Measurements from ENCODE around the gene HNRNPL.
"Not testable (repeated sequence)": the region's sequence is repeated elsewhere in the genome, so short reads cannot be mapped to it uniquely, and the experiment has no call there.

HNRNPL gene

DNA sequence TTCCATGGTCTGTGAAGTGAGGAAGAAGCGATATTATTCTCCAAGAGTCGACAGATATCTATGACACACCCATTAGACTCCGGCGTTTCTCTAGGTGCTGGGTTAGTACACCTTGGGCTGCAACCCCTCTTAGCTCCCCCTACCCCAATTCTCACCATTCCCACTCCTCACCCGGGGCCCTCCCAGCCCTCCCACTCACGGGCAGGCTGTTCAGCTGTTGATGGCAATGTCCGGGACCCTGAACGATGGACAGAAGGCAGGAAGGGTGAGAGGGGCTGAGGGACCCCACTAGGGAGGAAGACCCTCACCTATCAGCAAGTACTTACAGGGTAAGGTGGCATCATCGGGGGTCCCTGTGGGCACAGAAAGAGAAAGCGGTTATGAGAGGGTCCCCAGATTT is 46.2 kb downstream of the HNRNPL start:
- DNase-seq (ENCODE audit: low read depth in 3 of 3): no peak

DNA sequence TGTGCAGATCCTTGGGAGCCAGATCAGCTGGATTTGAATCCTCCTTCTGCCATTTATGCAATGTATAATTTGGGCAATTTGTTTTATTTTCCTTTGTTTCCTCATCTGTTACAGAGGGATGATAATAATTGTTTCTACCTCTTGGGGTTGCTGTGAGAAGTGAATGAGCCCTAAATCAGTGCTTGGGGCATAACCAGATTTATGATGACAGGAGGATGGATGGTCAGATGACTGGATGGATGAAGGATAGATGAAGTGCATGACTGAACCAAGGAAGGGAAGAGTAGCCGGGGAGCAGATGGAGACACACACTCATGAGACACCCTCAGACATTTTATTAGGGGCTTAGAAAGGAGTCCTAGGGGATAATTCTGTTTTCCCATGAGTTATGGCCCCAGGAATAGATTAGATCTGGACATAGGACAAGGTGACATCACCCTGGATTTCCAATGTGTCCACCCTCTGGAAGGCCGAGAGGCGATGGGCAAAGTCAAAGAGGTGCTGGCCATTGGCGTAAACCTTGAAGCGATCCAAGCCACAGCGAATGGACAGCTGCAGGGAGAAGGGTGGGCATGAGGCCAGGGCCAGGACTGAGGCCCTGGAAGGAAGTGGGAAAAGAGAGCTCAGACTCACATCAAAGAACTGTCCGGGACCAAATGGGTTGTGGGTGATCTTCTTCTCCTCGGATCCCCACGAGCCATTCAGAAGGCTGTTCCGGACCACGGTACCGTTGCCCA is 48.3 kb downstream of the HNRNPL start:
- no peak for DNase-seq (ENCODE audit: low read depth in 3 of 3)

DNA sequence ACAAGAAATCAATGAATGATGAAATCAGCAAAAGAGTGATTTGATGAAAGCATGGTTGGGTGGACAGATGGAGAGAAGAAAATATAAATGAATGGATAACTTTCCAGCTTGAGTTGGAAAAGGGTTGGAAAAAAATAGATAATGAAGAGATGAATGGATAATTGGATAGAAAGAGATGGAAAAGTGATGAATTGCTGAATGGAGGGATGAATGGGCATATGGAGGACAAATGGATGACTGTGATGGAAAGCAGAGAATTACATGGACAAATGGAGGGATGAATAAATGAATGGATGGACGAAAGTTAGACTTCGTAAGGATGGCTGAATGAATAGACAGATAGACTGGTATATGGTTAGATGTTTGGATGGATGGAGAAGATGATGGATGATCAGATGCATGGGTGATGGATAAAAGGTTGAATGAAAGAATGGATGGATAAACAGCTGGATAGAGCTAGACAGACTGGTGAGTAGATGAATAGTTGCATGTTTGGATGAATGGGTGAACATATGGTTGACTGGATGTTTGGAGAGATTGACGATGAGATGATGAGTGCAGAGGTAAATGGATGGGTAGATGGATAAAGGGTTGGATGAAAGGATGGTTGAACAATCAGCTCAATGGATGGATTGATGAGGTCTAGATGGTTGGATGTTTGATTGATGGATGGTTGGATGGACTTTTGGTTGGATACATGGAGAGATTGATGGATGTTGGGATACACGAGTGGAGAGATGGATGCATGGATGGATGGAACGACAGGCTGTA is 49.0 kb downstream of the HNRNPL start:
- DNase-seq (ENCODE audit: low read depth in 3 of 3): no peak

DNA sequence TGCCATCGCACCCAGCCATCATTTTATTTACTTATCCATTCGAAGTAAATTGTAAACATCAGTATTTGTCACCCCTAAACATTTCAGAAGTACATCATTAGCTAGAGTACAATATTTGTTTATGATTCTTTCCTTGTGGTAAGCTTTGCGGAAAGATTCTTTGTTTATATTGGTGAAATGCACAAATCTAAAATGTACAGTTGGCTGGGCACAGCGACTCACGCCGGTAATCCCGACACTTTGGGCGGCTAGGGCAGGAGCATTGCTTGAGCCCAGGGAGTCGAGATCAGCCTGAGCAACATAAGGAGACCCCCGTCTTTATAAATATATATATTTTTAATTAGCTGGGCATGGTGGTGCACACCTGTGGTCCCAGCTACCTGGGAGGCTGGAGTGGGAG is 50.7 kb downstream of the HNRNPL start:
- DNase-seq (ENCODE audit: low read depth in 3 of 3): no peak

DNA sequence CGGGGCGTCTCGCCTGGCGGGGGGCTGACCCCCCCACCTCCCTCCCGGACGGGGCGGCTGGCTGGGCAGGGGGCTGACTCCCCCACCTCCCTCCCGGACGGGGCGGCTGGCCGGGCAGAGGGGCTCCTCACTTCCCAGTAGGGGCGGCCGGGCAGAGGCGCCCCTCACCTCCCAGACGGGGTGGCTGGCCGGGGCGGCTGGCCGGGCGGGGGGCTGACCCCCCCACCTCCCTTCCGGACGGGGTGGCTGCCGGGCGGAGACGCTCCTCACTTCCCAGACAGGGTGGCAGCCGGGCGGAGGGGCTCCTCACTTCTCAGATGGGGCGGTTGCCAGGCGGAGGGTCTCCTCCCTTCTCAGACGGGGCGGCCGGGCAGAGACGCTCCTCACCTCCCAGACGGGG is 52.0 kb downstream of the HNRNPL start:
- DNase-seq (ENCODE audit: low read depth in 3 of 3): not testable (repeated sequence)

DNA sequence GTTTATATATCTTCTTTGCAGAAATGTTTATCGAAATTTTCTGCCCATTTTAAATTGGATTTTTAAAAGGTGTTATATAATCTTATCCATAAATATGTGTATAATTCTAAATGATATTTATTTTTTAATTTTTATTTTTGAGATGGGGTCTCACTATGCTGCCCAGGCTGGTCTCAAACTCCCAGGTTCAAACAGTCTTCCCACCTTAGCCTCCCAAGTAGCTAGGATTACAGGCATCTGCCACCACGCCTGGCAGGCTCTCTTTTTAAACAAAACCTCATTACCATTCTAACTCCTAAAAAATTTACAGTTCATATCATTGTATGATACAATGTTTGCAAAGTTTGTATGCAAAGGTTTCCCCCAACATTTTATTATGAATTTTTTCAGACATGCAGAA is 53.6 kb downstream of the HNRNPL start:
- no peak for DNase-seq (ENCODE audit: low read depth in 3 of 3)

DNA sequence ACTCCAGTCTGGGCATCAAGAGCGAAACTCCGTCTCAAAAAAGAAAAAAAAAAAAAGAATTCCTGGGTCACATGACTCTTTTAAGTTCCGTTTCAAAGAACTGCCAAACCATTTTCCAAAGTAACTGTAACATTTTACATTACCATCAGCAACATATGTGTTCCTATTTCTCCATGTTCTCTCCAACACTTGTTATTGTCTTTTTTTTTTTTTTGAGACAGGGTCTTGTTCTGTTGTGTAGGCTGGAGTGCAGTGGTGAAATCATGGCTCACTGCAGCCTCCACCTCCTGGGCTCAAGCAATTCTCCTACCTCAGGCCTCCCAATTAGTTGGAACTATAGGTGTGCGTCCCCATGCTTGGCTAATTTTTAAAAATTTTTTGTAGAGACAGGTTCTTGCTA is 54.2 kb downstream of the HNRNPL start:
- no peak for DNase-seq (ENCODE audit: low read depth in 3 of 3)

DNA sequence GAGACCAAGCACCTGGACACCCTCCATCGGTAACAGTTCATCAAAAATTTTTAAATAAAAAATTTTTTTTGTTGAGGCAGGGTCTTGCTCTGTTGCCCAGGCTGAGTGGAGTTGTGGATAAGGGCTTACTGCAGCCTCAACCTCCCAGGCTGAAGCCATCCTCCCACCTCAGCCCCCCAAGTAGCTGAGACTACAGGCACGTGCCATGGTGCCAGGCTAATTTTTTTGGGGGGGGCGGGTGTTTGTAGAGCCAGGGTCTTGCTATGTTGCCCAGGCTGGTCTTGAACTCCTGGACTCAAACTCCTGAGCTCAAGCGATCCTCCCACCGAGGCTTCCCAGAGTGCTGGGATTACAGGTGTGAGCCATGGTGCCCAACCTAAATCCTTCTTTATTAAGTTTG is 56.1 kb downstream of the HNRNPL start:
- no peak for DNase-seq (ENCODE audit: low read depth in 3 of 3)

DNA sequence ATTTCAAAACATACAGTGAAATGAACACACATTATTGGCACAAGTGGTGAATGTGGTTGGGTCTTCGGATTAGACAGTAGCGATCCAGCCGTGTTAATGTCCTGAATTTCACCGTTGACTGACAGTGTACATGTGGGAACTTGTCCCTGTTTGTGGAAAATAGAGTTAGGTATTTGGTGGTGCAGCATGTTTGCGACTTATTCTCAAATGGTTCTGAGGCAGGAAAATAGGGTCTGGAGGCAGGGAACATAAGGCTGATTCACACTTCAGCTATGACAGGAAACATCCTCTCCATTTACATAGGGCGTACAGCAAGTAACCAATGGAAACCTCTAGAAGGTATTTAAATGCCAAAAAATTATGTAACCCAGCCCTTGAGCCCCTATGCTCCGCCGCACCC is 56.6 kb downstream of the HNRNPL start:
- no peak for DNase-seq (ENCODE audit: low read depth in 3 of 3)

DNA sequence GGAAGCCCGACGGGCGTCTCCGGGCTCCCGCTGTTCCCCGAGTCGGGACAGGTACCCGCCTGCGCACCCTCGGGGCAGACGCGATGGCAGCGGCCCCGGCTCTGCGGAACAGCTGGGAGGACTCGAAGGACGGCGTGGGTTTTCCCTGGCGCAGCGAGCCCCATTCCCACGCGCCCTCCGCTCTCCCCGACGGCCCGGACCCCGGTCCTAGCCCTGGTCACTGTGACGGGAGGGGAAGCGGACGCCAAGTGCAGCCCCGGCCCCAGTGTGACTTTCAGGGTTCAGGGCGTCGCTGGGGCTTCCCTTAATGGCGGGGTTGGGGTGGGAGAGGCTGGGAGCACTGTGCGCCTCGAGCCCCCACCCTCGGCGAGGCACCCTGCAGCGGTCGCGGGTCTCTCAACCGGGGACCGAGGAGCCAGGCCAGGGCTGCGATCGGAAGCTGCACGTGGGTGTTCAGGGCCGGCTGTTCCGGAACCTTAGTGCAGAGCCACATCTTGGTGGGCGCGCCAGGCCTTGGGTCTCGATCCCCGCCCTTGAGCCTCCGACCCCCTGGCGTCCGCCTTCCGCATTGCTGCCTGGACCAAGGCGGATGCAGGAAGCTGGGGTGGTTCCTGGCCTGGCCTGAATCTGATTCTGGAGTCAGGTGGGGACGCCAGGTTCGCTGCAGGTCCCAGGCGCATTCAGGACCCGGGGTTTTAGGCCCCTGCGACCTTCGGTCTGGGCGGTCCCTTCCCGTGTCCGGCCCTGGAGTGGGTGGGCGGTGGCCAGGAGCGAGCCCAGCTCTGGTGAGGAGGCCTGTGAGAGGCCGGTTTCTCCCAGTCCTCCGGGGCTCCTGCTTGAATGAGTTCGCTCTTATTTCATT is 57.3 kb downstream of the HNRNPL start:
- peak in 1 of 3 experiments; percentile 30 for DNase-seq (ENCODE audit: low read depth in 3 of 3)

DNA sequence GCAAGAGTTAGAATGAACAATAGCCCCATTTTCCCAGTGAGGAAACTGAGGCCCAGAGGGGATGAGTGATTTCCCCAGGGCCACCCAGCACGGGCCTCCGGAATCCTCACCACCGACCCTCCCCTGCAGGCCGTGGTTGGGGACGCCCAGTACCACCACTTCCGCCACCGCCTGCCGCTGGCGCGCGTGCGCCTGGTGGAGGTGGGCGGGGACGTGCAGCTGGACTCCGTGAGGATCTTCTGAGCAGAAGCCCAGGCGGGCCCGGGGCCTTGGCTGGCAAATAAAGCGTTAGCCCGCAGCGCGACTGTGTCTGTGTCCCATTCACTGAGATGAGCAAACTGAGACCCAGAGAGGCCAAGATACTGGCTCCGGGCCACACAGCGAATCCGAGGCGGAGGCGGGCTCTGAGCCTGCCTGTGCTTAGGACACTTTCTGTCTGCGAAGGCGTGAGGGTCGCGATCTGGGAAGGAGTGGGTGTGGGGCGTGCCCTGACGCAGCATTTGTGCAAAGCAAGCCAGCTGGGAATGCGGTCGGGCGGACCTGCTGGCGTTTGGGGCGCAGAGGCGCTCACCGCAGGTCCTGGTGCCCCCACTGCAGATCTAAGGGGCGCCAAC is 58.2 kb downstream of the HNRNPL start:
- DNase-seq (ENCODE audit: low read depth in 3 of 3): not testable (repeated sequence)

DNA sequence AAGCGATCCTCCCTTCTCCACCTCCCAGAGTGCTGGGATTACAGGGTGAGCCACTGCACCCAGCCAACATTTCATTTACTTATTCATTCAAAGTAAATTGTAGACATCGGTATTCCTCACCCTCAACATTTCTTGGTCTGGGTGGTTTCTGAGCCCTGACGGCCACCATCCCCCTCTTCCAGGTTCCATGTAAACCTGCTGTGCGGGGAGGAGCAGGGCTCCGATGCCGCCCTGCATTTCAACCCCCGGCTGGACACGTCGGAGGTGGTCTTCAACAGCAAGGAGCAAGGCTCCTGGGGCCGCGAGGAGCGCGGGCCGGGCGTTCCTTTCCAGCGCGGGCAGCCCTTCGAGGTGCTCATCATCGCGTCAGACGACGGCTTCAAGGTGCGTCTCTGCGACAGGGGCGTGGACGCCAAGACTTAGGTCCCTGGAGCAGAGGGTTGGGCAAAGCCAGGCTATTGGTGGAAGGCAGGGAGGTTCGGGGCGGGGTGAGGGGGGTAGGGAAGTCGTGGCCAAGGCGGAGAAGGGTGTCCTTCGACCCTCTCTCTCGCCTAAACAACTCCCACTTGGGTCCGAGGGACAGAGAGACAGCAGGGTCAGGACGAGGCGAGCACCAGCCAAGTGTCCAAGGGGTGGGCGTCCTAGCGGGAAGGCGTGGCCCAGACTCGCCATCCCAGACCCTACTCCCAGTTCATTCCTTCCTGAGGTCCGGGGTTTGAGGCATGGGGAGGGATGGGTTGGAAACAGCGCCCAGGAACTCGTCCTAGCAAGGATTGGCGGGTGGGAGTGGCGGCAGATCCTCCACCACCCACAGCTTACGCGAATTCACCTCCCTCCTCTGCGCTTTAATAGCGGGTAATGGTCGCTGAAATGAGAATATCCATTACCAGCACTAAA is 59.0 kb downstream of the HNRNPL start:
- DNase-seq (ENCODE audit: low read depth in 3 of 3): not testable (repeated sequence)

DNA sequence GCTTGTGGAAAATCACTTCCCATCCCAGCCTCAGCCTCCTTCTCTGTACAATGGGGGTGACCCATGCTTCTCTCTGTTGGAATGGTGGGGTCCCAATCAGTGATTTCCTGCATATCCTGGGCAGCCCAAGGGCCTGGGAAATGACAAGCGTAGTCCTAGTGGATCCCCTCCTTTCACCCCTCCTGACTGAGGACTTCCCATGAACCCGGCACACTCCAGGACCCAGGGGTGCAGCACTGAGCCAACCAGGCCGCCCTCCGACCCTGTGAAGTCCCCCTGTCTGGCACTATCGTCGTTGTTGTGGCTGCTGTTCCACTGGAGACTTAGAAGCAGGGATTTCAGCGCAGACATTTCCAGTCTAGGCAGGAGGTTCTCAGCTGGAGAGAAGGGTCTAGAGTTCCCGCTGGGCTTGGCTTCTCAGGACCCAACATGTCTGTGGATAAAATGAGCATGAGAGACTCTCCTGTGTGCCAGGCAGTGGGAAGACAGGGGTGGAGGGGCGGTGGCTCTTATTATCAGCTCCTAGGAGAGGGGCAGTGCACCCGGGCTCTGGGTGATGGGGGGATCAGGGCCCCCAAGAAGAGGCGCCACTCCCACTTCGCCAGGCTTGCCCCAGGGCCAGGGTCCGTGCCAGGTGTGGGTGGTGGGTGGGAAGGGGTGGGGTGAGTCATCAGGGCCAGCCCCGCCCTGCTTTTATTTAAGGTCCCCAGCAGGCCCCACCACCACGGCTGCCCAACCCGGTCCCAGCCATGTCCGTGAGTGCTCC is 61.1 kb downstream of the HNRNPL start, which contains the start of gene LGALS7B:
LGALS7B (plus strand) TSS at position 723 of the 766 bp plus-strand sequence; CDS start at position 750, 27 bp downstream.
- DNase-seq (ENCODE audit: low read depth in 3 of 3): no peak

DNA sequence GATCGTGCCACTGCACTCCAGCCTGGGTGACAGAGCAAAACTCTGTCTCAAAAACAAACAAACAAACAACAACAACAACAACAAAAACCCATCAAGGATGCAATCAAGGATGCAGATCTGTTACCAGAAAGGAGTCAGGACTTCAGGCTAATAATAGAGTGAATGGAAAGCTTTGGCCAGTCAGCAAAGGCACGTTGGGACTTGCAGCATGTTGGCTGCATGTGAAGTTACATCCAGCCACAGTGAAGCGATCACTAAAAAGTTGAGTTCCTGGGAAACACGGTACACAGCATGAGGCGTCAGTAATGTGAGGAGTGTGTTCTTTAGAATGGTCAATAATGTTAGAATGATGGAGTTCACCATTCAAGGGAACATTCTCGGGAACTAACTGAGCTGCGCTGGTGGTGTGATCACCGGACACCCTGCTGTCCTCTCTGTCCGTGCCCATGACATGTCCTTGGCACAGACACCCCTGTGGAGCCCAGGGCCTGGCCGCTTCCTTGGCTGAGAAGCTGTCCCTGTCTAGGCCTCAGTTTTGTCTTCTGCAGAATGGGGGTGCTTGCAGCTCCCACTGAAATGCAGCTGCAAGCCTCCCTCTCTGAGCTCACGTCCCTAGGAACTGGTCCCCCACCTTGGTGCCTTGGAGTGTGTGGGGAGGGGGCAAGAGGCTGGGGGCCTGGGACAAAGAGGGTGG is 63.1 kb downstream of the HNRNPL start:
- DNase-seq (ENCODE audit: low read depth in 3 of 3): no peak

Data from stimulated activated CD4-positive, alpha-beta T cell treated with anti-CD3 and anti-CD28 coated beads, TNF-alpha, amount 100 ng/mL, for 24 hours (primary cell).